HL-60/S4 (cell line): ENCODE measurements around the gene CYP4B1.
"Not testable (repeated sequence)": the region's sequence is repeated elsewhere in the genome, so short reads cannot be mapped to it uniquely, and the experiment has no call there.

Experiments
- in situ Hi-C: fragments of 300-500 bp; cut with MboI; formaldehyde crosslinking; loops from 2 replicates; pipeline ENCODE4 v1.14.3; 2022; ENCODE audit warnings: low sequenced_read_pairs

Gene CYP4B1

DNA sequence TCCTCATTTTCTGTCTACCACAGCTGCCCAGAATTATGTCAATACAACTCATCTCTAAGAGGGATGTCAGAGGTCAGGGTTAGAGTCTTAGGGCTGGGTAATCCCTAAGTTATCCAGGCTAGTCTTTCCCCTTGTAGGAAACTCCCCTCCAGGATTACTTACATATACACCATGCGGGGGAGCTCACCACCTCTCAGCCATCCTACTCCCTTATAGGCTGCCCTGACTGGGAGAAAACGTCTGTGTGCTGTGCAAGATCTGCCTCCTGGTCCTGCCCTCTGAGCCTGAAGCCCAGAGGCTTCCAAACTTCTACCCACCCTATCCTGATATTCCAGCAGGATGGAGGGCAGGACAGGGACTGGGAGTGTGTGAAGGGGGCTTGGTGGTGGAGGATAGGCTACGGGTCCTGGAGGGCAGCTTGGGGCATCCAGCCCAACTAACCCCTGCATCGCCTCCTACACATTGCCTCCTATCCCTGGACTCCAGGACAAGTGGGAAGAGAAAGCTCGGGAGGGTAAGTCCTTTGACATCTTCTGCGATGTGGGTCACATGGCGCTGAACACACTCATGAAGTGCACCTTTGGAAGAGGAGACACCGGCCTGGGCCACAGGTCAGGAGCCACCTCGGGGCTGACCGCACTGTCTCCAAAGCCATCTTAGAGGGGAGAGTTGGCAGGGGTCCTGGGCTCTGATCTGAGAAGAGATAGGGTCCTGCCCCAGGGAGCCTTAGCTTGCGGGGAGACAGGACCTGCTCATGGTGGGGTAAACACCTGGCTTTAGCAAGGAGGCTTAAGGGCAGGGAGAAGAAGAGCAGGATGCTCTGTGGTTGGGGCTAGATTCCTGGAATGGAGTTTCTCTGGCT, 14.4 kb downstream of the CYP4B1 start:
- in situ Hi-C loops, result no loop called here

DNA sequence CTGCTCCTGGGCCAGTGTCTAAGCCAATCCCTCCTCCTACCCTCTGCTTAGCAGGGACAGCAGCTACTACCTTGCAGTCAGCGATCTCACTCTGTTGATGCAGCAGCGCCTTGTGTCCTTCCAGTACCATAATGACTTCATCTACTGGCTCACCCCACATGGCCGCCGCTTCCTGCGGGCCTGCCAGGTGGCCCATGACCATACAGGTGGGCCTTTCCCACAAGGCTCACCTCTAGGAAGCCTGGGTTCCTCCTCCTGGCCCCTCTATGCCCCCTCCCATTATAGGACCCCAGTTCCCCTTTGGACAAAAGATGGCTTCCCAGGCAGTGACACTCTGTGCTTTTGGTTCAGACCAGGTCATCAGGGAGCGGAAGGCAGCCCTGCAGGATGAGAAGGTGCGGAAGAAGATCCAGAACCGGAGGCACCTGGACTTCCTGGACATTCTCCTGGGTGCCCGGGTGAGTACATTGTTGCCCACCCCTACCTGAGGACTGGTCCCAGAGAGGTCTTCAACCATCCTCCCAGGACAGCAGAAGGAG, 15.1 kb downstream of the CYP4B1 start:
- in situ Hi-C loops, result no loop called here

DNA sequence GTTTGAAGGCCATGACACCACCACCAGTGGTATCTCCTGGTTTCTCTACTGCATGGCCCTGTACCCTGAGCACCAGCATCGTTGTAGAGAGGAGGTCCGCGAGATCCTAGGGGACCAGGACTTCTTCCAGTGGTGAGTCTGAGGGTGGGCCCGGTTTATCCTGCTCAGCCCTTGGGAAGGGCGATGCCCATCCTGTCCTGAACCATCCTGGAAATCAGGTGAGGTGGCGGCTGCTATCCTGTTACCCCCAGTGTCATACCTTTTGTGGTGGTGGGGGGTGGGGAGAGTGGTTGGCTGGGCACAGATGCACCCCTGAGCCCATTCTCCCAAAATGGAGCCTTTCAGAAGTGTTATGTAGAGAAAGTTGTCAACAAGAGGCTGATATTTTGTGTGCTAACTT, 16.3 kb downstream of the CYP4B1 start:
- in situ Hi-C loops, result no loop called here

DNA sequence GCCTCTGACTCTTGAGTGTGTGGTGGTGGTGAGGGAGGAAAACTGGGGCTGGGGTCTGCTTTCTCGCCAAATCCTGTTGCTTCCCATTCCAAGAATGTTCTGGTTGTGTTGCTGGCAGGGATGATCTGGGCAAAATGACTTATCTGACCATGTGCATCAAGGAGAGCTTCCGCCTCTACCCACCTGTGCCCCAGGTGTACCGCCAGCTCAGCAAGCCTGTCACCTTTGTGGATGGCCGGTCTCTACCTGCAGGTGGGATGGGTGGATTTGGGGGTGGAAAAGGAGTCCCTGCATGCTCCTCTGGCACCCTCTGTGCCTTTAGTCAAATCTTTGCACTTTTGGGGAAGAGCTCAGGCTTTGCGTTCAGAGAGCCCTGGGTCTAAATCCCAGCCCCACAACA, 18.1 kb downstream of the CYP4B1 start:
- in situ Hi-C loops, result no loop called here

DNA sequence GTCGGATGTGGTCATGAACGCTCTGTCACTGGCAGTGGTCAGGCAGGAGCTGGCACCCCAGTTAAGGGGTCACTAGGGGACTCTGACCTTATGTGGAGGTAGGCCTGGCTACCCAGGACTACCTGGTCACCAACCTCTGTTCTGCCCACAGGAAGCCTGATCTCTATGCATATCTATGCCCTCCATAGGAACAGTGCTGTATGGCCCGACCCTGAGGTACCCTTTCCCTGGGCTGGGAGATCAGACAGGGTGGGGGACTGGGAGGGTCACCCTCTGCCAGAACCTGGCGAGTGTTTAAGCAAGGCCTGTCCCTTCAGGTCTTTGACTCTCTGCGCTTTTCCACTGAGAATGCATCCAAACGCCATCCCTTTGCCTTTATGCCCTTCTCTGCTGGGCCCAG, 19.0 kb downstream of the CYP4B1 start:
- in situ Hi-C loops, result no loop called here

DNA sequence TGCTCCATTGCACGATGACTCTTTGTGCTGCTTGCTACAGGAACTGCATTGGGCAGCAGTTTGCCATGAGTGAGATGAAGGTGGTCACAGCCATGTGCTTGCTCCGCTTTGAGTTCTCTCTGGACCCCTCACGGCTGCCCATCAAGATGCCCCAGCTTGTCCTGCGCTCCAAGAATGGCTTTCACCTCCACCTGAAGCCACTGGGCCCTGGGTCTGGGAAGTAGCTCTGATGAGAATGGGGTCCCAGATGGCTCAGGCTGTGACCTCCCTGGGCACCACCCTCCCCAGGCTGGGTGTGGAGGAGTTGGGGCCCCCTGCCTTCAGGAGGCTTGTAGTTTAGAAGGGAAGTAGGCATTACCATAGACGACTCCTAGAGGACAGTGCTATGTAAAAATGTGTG, 19.7 kb downstream of the CYP4B1 start:
- in situ Hi-C loops, result no loop called here

- in situ Hi-C loops, result no loop called here
These were observed 20.5 kb downstream of the CYP4B1 start for GRCh38 chr1:46819335-46819734.

DNA sequence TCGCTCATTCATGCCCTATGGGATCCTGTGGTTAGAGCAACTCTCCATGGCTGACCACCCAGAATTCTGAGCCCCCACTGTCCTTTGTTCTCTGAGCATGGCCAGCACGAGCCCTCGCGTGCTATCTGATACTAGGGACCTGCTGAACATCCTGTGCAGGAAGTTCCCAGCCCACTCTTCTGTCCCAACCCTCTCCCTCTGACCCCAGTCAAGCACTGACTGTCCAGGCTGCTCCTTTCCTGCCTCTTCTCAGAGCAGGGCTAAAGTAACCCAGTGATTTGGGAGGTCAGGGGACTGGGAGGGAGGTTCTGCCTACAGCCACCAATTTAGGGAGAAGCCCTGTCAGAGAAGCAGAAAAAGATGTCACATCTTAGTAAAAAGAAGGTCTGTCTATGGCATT, 21.2 kb downstream of the CYP4B1 start:
- in situ Hi-C loops, result no loop called here

DNA sequence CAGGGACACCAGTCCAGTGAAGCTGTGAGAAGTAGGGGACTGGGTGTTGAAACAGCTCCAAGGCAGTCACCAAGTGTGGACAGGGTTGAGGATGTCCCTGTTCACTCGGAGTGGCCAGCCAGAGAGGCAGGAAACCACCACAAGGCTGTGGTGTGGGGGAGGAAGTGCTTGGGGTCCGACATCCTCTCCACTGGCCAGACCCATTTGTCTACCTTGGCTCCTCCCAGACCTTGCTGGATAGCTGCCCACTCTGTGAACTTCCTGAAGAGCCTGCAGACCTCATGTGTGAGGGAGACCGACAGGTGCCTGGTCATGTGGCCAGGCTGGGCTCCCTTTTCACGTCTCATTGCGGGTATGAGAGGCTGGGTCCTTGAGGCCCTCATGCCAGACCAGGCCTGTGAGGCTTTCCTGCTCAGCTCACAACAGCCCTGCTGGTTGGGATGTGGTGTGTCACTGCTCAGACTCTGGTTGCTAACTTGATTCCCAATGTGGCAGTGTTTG, 21.8 kb downstream of the CYP4B1 start:
- in situ Hi-C loops, result no loop called here

DNA sequence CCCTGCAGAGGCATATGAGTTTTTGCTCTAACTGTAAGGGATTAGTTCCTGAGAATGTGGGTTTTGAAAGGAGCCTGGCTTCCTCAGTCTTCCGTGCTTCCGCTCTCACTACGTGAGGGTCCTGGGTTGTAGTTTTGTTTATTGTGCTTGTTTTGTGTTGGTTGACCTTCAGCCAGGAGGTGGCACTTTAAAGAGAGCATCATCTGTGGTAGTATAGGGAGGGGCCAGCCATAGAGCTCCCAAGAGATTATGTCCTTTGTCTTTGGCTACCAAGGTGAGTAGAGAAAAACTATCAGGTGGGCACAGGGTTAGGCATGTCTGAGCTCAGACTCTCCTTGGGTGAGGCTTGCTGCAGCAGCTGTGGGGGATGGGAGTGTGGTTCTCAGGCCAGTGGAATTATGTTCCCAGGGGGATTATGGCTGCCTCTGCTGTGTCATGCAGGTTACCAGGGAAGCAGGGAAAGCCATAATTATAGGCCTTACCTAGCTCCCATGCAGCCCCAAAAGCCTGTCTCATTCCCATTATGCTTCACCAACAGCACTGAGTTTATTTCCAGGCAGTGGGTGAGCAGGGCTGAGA, 23.5 kb downstream of the CYP4B1 start:
- in situ Hi-C loops, result no loop called here

DNA sequence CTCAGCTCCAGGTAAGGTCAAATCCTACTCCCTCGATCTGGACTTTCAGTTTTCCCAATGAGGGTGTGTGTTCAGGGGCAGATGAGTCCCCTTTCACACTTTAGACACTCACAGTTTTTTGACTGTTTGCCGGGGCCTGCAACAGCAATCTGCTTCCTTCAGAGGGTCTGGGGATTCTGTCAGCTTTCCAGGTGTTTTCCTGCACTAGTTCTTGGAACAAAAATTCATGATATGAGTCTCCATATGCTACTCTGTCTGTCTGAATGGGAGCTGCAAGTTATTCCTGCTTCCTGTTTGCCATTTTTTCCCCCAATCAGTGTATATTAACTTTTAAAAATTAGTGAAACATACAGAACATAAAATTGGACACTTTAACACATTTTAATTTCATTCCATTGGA, 24.3 kb downstream of the CYP4B1 start:
- in situ Hi-C loops, result no loop called here

DNA sequence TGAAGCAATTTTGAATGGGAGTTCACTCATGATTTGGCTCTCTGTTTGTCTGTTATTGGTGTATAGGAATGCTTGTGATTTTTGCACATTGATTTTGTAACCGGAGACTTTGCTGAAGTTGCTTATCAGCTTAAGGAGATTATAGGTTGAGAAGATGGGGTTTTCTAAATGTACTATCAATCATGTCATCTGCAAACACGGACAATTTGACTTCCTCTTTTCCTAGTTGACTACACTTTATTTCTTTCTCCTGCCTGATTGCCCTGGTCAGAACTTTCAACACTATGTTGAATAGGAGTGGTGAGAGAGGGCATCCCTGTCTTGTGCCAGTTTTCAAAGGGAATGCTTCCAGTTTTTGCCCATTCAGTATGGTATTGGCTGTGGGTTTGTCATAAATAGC, 28.0 kb downstream of the CYP4B1 start:
- in situ Hi-C loops, result not testable (repeated sequence)

GRCh38 chr1:46830665-46831322, 31.9 kb downstream of the CYP4B1 start:
- in situ Hi-C loops, result no loop called here

DNA sequence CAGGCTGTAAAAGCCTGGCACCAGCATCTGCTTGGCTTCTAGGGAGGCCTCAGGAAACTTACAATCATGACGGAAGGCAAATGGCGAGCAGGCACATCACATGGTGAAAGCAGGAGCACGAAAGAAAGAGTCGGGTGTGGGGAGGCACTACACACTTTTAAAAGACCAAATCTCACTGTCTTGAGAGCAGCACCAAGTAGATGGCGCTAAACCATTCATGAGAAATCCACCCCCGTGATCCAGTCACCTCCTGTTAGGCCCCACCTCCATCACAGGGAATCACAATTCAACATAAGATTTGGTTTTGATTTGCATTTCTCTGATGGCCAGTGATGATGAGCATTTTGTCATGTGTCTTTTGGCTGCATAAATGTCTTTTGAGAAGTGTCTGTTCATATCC, 36.6 kb downstream of the CYP4B1 start:
- in situ Hi-C loops, result not testable (repeated sequence)

- in situ Hi-C loops, result not testable (repeated sequence)
These were observed 47.5 kb downstream of the CYP4B1 start for GRCh38 chr1:46846386-46846785.

- in situ Hi-C loops, result not testable (repeated sequence)
These were observed 58.8 kb downstream of the CYP4B1 start for GRCh38 chr1:46857660-46858065.

DNA sequence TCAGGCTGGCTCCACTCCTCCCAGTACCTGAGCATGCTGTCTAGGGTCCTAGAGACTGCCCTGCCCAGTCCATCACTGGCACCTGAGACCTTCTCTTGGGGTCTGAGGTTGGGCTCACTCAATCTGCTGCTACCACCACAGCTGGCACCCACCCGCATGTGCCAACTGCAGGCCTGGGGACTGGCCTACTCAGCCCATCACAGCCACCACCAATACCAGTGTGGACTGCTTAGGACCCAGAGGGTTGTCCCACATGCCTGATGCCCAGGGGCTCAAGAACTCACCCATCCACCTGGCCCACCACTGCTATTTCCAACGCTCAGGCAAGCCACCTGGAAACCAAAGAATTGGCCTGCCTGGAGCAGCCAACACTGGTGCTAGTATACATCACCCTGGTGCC, 63.5 kb downstream of the CYP4B1 start:
- in situ Hi-C loops, result no loop called here
